Brain microvascular endothelial cell (primary cell): ENCODE results near the gene BMPR1A.
"Not testable (repeated sequence)": the region's sequence is repeated elsewhere in the genome, so short reads cannot be mapped to it uniquely, and the experiment has no call there.

ENCODE experiments used
- DNase-seq: peaks from one replicate; pipeline ENCODE4 v3.0.0-alpha.2; 2020
- H3K27ac ChIP-seq: fragments of 250-450 bp; sonication (Bioruptor Pico); 2 replicates; pipeline ENCODE4 v1.5.1; 2020; ENCODE audit warnings: mild to moderate bottlenecking, moderate library complexity
- H3K27me3 ChIP-seq: fragments of 250-450 bp; sonication (Bioruptor Pico); replicated peaks from 2 replicates; pipeline ENCODE4 v1.5.1; 2020; ENCODE audit warnings: mild to moderate bottlenecking
- H3K36me3 ChIP-seq: fragments of 250-450 bp; sonication (Bioruptor Pico); replicated peaks from 2 replicates; pipeline ENCODE4 v1.5.1; 2020; ENCODE audit warnings: mild to moderate bottlenecking
- H3K4me3 ChIP-seq: 2 replicates; pipeline ENCODE4 v1.5.1; 2011; ENCODE audit warnings: low read depth, mild to moderate bottlenecking, control low read depth, low read length, moderate library complexity
- CTCF ChIP-seq: IDR thresholded peaks from 2 replicates; pipeline ENCODE4 v1.5.1; 2011; ENCODE audit warnings: low read depth, mild to moderate bottlenecking, moderate library complexity, low read length, control low read depth, inconsistent platforms; ENCODE audit errors: missing control alignments
- in situ Hi-C: cut with HindIII; loops from 2 replicates; pipeline ENCODE4 v1.10.0; 2017; ENCODE audit warnings: low sequenced_read_pairs, low pct_ligation_motif_present

BMPR1A gene

GRCh38 chr10:86979296-86979818, 222.9 kb downstream of the BMPR1A start:
- H3K27me3 ChIP-seq = no peaks in the 10 kb centered on the region
- DNase-seq = no peak
- no peak overlapping the region for H3K27ac ChIP-seq
- no peak overlapping the region for H3K4me3 ChIP-seq
- TF ChIP-seq CTCF = no peak
- H3K36me3 ChIP-seq = no peaks in the 10 kb centered on the region
- in situ Hi-C loops = no loop called here

- Histone ChIP-seq H3K27ac (no peak overlapping the region), H3K4me3 (no peak overlapping the region), H3K36me3 (no peaks in the 10 kb centered on the region), H3K27me3 (no peaks in the 10 kb centered on the region)
- no peak for DNase-seq
- no peak for TF ChIP-seq CTCF
- in situ Hi-C loops = no loop called here
These were observed 223.6 kb downstream of the BMPR1A start for GRCh38 chr10:86979977-86980448.

GRCh38 chr10:86981020-86981419, 224.6 kb downstream of the BMPR1A start:
- in situ Hi-C loops, H3K4me3 ChIP-seq, H3K27me3 ChIP-seq, H3K27ac ChIP-seq, H3K36me3 ChIP-seq, DNase-seq: not testable (repeated sequence)

GRCh38 chr10:86981716-86982115, 225.3 kb downstream of the BMPR1A start:
- H3K36me3 ChIP-seq = no peaks in the 10 kb centered on the region
- no peak for DNase-seq
- no peaks in the 10 kb centered on the region for H3K27me3 ChIP-seq
- no peak overlapping the region for H3K27ac ChIP-seq
- in situ Hi-C loops = no loop called here
- no peak overlapping the region for H3K4me3 ChIP-seq
- no peak for TF ChIP-seq CTCF
